SK-N-MC (cell line): ENCODE data around the gene ARL8A.

Source experiments
- EZH2 ChIP-seq: fragments of 200-600 bp; sonication (generic); IDR thresholded peaks from one replicate; pipeline ENCODE4 v1.6.1; 2017; ENCODE audit warnings: antibody characterized with exemption
- POLR2AphosphoS5 ChIP-seq: IDR thresholded peaks from 2 replicates; pipeline ENCODE4 v1.6.1; 2012; ENCODE audit warnings: mild to moderate bottlenecking, low read depth, low read length, borderline replicate concordance

GRCh38 chr1:202157945-202158344 is 13.4 kb upstream of the ARL8A start:
- TF ChIP-seq POLR2AphosphoS5 (no peak), EZH2 (no peak)
